SK-N-SH (cell line): ENCODE data around the gene HCN1.

Source experiments
- EP300 ChIP-seq, 2 experiments: IDR thresholded peaks; 2 replicates each; pipeline versions ENCODE4 v1.4.0 to v1.6.1; 2012; ENCODE audit warnings: borderline replicate concordance in 1 of 2, low read depth in 1 of 2, low read length in 1 of 2
- EZH2phosphoT487 ChIP-seq: fragments of 200-600 bp; sonication (generic); IDR thresholded peaks from 2 replicates; pipeline ENCODE4 v1.6.1; 2017; ENCODE audit warnings: low read depth, mixed run types, mild to moderate bottlenecking, antibody characterized with exemption, moderate library complexity, borderline replicate concordance
- GABPA ChIP-seq: IDR thresholded peaks from 2 replicates; pipeline ENCODE4 v1.4.0; 2012; ENCODE audit warnings: low read depth, mild to moderate bottlenecking
- POLR2AphosphoS5 ChIP-seq: IDR thresholded peaks from 2 replicates; pipeline ENCODE4 v1.6.1; 2012; ENCODE audit warnings: low read depth, low read length
- RCOR1 ChIP-seq: fragments of 150-350 bp; IDR thresholded peaks from 2 replicates; pipeline ENCODE4 v1.6.1; 2017; ENCODE audit warnings: antibody characterized with exemption, low read length
- REST ChIP-seq: IDR thresholded peaks from 2 replicates; pipeline ENCODE4 v1.6.1; 2012; ENCODE audit warnings: mild to moderate bottlenecking, low read depth, low read length, moderate library complexity
- RXRA ChIP-seq: IDR thresholded peaks from 2 replicates; pipeline ENCODE4 v1.4.0; 2012; ENCODE audit warnings: low read depth, mild to moderate bottlenecking, borderline replicate concordance
- SIN3A ChIP-seq: IDR thresholded peaks from 2 replicates; pipeline ENCODE4 v1.6.1; 2012; ENCODE audit warnings: low read depth, mild to moderate bottlenecking, low read length, moderate library complexity, borderline replicate concordance
- TAF1 ChIP-seq: IDR thresholded peaks from 2 replicates; pipeline ENCODE4 v1.6.1; 2012; ENCODE audit warnings: low read depth, mild to moderate bottlenecking, low read length, moderate library complexity, borderline replicate concordance
- YY1 ChIP-seq: IDR thresholded peaks from 2 replicates; pipeline ENCODE4 v1.4.0; 2012; ENCODE audit warnings: low read depth, mild to moderate bottlenecking
- TF ChIP-seq, protein P1 (sequence below): fragments of 200-600 bp; sonication (generic); IDR thresholded peaks from 2 replicates; pipeline ENCODE4 v1.6.1; 2017; ENCODE audit warnings: antibody characterized with exemption, mild to moderate bottlenecking, moderate library complexity
- TF ChIP-seq, protein P2 (sequence below): fragments of 150-350 bp; IDR thresholded peaks from 2 replicates; pipeline ENCODE4 v1.6.1; 2017; ENCODE audit warnings: antibody characterized with exemption, low read length, low read depth, borderline replicate concordance
- TF ChIP-seq, protein P3 (sequence below): IDR thresholded peaks from 2 replicates; pipeline ENCODE4 v1.4.0; 2012; ENCODE audit warnings: low read depth

- TF ChIP-seq, protein P1, sequence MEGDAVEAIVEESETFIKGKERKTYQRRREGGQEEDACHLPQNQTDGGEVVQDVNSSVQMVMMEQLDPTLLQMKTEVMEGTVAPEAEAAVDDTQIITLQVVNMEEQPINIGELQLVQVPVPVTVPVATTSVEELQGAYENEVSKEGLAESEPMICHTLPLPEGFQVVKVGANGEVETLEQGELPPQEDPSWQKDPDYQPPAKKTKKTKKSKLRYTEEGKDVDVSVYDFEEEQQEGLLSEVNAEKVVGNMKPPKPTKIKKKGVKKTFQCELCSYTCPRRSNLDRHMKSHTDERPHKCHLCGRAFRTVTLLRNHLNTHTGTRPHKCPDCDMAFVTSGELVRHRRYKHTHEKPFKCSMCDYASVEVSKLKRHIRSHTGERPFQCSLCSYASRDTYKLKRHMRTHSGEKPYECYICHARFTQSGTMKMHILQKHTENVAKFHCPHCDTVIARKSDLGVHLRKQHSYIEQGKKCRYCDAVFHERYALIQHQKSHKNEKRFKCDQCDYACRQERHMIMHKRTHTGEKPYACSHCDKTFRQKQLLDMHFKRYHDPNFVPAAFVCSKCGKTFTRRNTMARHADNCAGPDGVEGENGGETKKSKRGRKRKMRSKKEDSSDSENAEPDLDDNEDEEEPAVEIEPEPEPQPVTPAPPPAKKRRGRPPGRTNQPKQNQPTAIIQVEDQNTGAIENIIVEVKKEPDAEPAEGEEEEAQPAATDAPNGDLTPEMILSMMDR: no peak
- no peak for TF ChIP-seq EP300 (IDR thresholded peaks at IDR 0.05; ENCODE audit: borderline replicate concordance in 1 of 2, low read depth in 1 of 2, low read length in 1 of 2)
- TF ChIP-seq EZH2phosphoT487: no peak
- no peak for TF ChIP-seq RCOR1
- TF ChIP-seq REST: no peak
- TF ChIP-seq RXRA: no peak
- TF ChIP-seq, protein P2, sequence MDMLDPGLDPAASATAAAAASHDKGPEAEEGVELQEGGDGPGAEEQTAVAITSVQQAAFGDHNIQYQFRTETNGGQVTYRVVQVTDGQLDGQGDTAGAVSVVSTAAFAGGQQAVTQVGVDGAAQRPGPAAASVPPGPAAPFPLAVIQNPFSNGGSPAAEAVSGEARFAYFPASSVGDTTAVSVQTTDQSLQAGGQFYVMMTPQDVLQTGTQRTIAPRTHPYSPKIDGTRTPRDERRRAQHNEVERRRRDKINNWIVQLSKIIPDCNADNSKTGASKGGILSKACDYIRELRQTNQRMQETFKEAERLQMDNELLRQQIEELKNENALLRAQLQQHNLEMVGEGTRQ: no peak
- no peak for TF ChIP-seq SIN3A
- TF ChIP-seq, protein P3, sequence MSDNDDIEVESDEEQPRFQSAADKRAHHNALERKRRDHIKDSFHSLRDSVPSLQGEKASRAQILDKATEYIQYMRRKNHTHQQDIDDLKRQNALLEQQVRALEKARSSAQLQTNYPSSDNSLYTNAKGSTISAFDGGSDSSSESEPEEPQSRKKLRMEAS: no peak
- no peak for TF ChIP-seq YY1
- TF ChIP-seq TAF1: no peak
- TF ChIP-seq GABPA: no peak
- TF ChIP-seq POLR2AphosphoS5: no peak
These were observed 359.7 kb downstream of the HCN1 start for GRCh38 chr5:45336464-45336863.
